ENCODE data around the gene SIX4.

- no peak for TF ChIP-seq CTCF (IDR thresholded peaks at IDR 0.05)
- TF ChIP-seq POLR2A (IDR thresholded peaks at IDR 0.05): no peak
These were observed 2.1 kb downstream of the SIX4 start for GRCh38 chr14:60722107-60722356.

Data from breast epithelium (tissue), 3 donors.